Stimulated activated CD4-positive, alpha-beta T cell treated with anti-CD3 and anti-CD28 coated beads, Interleukin-4, amount 100 ng/mL, for 24 hours (primary cell): Measurements from ENCODE around the gene PPARD.
A peak's percentile ranks its signal among the peaks of the same experiment; 100 is the strongest.
"Not testable (repeated sequence)": the region's sequence is repeated elsewhere in the genome, so short reads cannot be mapped to it uniquely, and the experiment has no call there.

Source experiments
- DNase-seq: peaks from one replicate; pipeline ENCODE4 v3.0.0-alpha.2; 2020

Gene PPARD

DNA sequence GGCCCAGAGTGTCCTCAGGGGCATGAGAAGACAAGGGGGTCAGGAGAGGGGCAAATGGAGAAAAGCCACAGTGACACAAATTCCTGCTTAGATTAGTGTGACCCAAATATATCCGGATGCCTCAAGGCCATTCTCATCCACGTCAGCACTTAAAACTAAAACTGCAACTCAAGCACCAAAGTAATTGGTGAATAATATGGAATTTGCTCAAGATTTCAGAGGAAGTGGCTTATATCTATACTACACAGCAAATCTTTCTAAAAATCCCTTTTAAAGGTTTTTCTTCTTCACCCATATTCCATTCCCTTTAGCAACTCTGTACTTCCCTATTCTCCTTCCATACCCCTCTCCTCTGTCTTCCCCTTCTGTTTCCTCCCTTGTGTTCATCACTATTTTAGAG is 29.6 kb upstream of the PPARD start:
- DNase-seq, result no peak

DNA sequence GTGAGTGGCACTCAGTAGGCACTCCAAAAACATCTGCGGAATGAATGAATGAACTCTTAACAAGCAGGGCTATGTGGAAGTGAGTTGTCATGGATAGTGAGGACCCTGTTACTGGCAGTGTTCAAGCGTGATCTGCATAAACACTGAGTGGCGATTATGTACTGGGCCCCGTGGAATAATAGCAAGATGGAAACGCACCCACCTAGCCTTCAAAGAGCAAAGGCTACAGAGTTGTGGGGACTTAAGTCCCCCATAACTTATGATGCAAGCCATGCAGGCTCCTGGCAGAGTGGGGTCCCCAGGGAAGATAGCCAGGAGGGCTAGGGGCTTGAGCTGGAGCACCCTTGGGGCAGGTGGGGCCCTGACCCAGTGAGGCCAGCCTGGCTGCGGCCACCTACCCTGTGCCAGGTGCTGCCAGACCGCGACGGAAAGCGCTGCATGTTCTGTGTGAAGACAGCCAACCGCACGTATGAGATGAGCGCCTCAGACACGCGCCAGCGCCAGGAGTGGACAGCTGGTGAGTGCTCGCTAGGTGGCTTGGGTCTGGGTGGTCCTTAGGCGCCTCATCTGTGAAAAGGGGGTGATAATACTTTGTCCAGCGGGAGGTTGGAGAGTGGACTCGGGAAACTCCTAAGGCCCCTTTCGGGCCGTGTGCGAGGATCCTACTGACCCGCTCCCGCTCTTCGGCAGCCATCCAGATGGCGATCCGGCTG is 24.7 kb upstream of the PPARD start:
- no peak for DNase-seq

DNA sequence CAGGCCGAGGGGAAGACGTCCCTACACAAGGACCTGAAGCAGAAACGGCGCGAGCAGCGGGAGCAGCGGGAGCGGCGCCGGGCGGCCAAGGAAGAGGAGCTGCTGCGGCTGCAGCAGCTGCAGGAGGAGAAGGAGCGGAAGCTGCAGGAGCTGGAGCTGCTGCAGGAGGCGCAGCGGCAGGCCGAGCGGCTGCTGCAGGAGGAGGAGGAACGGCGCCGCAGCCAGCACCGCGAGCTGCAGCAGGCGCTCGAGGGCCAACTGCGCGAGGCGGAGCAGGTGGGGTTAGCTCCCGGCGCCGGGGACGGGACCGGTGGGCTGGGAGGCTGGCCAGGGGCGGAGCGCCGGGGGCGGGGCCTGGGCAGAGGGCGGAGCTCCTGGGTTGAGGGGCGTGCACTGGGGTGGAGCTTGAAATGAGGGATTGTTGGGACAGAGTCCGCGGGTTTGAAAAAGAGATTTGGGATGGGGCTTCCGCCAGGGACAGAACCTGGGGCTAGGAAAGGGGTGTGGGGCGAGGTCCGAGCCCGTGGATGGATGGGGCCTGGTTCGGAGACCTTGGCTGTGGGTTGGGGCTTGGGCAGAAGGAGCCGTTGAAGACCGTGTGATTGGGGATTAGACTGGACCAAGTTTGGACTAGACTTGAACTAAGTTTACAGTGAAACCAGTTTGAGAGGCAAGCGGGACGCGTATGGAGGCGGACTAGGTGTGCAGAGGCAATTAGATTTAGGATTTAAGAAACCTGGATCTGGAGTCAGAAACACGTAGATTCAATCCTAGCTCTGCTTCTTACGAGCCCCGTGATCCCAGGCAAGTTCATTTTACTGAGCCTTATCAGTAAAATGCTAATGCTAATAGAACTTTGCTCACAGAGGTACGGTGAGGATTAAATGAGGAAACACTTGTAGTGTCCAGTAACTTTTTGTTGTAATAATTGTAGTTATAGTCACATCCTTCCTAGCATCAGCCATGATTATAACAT is 23.9 kb upstream of the PPARD start:
- DNase-seq, result no peak

DNA sequence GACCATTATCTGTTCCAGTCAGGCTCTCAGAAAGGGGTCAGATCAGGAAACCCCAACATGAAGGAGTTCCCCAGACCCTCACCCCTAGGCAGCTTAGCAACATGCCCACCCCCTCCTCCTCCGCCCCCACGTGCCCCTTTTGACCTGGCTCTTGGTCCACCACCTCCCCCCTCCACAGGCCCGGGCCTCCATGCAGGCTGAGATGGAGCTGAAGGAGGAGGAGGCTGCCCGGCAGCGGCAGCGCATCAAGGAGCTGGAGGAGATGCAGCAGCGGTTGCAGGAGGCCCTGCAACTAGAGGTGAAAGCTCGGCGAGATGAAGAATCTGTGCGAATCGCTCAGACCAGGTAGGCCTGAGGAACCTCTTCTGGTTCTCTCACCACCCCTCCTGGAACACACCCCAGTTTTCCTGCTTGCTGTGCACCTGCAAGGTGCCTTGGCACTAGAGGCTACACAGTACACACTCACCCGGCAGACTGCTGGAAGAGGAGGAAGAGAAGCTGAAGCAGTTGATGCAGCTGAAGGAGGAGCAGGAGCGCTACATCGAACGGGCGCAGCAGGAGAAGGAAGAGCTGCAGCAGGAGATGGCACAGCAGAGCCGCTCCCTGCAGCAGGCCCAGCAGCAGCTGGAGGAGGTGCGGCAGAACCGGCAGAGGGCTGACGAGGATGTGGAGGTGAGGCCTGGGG is 22.9 kb upstream of the PPARD start:
- no peak for DNase-seq

DNA sequence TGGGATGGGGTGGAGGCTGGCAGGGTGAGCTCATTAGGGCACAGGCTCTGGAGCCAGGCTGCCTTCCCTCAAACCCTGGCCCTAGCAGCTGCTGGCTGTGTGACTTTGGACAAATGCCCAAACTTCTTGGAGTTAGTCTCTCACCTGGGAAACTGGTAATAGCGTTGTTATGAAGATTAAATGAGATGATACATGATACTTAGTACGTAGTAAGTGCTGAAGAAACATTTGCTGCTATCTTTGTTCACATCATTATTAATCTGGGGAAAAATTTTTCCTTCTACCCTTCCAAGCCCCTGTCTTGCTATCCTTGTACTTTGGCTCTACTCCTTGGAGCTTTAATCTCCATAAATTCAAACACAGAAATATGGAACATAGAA is 22.3 kb upstream of the PPARD start:
- no peak for DNase-seq

DNA sequence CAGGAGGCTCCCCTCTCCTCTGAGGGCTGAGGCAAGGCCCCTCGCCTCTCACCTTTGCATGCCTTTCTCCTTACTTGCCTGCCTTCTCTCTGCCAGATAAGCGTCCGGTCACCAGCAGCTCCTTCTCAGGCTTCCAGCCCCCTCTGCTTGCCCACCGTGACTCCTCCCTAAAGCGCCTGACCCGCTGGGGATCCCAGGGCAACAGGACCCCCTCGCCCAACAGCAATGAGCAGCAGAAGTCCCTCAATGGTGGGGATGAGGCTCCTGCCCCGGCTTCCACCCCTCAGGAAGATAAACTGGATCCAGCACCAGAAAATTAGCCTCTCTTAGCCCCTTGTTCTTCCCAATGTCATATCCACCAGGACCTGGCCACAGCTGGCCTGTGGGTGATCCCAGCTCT is 21.3 kb upstream of the PPARD start:
- no peak for DNase-seq

DNA sequence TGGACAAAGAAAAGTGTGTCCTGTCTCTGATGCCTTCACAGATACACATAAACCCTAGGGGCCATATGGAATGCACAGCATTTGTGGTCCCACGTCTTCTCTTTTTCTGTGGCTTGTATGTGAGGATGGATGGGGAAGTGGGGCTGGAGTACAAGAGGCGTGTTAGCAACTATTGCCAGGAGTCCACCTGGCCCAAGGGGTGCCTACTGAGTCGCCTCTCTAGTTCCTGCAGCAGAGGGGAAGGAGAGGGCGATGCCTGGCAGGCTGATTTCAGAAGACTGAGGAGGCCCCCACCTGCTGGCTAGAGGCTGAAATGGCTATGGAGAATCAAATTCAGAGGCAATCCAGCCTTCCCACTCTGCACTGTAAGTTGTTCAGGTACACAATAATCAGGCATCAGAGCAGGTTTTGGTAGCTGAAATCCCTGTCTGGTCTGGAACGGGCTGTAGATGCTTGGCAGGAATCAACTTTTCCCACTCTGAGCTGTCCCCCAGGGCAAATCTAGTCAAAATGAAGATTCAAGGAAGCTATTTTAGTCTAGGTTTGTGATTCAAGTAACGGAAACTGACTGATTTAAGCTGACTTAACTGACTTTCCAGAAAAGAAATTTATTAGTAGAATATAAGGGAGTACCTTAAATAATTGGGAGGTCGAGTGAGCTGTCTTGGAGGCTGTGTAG is 14.9 kb upstream of the PPARD start:
- peak; percentile 79 for DNase-seq

DNA sequence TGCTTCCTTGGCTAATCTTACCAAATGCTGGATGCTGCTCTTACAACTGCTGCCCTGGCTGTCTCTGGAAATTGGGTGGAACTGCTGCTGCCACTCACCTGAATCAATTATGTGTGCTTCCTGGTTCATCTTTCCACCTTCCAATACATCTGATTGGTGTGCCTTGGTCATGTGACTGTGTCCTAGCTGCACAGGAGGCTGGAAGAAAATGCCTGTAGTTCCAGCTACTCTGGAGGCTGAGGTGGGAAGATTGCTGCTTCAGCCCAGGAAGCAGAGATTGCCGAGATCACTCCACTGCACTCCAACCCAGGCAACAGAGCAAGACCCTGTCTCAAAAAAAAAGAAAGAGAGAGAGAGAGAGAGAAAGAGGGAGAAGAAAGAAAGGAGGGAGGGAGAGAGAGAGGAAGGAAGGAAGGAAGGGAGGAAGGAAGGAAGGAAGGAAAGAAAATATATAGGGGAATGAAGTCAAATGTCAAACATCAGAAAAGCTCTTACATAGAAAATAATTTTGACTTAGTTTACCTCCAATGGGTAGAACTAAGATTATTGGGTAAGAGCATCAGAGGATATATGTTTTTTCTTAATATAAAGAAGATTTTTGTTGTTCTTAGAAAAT is 14.1 kb upstream of the PPARD start:
- no peak for DNase-seq

DNA sequence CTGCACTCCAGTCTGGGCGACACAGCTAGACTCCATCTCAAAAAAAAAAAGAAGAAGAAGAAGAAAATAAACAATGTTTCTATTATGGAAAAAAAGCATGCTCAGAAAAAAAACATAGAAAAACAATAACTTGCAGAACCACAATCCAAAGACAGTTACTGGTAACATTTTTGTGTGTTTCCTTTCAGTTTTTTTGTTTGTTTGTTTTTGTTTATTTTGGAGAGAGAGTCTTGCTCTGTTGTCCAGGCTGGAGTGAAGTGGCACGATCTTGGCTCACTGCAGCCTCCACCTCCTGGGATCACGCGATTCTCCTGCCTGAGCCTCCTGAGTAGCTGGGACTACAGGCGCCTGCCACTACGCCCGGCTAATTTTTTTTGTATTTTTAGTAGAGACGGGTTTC is 13.4 kb upstream of the PPARD start:
- DNase-seq, result not testable (repeated sequence)

DNA sequence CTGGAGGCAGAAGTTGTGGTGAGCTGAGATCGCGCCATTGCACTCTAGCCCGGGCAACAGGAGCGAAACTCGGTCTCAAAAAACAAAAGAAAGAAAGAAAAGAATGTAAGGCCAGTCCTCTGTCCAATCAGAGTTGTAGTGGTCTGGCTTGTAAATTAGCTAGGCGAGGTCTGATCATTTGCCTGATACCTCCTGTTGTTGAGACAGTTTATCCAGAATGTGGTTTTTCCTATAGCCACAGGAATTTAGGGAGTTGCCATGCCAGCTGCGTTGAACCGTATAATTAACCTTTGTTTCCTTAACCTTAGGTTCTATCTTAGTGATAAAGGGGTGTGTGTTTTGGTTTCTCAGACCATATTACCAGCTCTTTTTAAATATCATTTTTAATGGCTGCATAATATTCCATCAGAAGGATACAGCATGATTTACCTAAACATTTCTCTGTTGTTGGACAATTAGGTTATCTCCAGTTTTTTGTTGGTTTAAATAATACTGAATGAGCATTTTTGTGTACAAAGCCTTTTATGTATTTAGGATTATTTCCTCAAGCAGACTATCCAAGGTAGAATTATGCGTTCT is 11.7 kb upstream of the PPARD start:
- no peak for DNase-seq

DNA sequence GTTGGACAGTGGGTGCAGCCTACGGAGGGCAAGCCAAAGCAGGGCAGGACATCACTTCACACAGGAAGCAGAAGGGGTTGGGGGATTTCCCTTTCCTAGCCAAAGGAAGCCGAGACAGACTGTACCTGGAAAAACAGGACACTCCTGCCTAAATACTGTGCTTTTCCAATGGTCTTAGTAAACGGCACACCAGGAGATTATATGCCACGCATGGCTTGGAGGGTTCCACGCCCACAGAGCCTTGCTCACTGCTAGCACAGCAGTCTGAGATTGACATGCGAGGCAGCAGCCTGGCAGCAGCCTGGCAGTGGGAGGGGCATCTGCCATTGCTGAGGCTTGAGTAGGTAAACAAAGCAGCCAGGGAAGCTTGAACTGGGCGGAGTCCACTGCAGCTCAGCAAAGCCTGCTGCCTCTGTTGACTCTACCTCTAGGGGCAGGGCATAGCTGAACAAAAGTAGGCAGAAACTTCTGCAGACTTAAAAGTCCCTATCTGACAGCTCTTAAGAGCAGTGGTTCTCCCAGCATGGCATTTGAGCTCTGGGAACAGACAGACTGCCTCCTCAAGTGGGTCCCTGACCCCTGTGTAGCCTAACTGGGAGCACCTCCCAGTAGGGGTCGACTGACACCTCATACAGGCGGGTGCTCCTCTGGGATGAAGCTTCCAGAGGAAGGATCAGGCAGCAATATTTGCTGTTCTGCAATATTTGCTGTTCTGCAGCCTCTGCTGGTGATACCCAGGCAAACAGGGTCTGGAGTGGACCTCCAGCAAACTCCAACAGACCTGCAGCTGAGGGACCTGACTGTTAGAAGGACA is 10.1 kb upstream of the PPARD start:
- DNase-seq, result peak; percentile 63

DNA sequence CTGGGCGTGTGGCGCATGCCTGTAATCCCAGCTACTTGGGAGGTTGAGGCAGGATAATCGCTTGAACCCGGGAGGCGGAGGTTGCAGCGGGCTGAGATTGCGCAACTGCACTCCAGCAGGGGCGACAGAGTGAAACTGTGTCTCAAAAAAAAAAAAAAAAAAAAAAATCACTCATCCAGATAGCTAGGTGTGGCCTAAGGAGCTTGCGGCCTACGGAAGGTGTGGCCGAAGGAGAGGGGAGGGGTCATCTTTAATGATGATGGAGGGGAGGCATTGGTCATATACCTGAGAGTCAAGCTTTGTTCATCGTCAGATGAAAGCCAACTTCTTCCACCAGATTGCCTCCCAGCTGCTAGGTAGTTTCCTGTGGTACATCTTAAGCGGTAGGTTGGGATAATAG is 801 bp upstream of the PPARD start:
- DNase-seq, result no peak

DNA sequence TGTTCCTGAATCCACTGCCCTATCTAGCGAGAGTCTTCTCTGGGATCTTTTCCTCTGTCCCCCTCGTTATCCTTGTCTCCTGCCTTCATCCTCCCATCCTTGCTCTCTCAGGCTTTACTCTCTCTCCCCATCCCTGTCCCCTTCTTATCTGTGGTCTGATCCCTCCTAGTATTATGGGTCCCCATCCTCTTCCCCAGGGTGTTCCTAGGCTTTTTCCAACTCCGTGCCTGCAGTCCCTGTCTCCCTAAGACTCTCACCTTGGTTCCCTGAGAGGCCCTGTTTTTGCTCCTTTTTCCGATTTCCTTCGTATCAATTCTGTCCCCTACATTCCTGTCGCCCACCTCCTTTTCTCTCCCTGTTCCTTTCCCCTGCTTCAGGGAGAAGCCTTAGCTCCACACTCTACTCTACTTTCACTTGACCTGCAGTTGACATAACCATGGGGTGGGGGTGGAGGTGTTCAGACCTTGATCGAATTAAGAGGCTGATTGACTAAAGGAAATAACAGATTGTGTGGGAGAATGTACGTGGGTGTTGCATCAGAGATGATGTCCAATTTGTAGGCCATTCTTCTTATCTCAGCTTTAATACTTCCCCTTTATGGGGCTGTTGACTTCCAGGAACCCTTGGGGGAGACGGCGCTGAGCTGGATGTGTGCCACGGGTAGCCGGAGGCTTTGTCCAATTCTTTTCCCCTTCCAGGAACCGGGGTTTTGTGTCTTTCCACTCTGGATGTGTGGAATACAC is 905 bp downstream of the PPARD start:
- no peak for DNase-seq

DNA sequence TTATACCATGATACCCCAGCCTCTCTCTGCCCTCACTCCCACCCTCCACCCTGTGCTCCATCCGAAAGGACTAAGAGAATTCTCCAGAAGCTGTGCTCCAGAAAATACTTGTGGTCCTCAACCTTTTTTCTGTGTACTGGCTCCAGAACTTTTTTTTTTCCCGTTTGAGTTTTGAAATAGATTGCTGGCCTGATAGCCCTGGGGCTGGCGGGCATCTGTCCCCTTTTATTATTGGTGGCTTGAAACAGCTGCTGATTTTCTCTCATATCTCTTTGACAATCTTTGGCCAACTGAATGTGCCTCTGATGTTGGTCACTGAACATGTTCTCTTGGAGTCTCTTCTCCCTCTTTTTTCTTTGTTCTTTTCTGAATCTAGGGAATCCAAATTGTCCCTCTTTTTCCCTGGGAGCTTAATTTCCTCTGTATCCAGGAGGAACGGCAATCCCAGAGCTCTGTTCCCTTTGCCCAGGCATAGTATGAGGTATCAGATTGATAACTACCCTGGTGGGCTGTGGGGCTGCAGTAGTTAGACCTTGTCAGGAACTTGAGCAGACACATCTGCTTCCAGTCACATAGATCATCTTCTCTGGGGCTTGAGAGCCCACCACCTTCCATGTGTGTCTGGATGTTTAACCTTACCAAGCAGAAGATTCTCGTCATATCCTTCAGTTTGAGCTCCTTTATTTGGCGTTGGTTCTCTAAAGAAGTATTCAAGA is 1.6 kb downstream of the PPARD start:
- no peak for DNase-seq

DNA sequence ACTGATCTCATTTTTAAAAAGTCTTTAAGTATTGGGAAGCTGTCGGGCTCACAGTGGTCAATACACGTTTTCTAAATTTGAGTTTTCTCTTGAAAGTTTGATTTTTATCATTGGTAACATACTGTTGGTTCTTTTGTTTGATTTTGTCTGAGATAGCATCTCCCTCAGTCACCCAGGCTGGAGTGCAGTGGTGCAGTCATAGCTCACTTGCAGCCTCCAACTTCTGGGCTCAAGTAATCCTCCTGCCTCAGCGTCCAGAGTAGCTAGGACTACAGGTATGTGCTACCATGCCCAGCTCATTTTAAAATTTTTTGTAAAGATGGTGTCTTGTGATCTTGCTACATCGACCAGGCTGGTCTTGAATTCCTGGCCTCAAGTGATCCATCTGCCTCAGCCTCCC is 9.1 kb downstream of the PPARD start:
- no peak for DNase-seq

DNA sequence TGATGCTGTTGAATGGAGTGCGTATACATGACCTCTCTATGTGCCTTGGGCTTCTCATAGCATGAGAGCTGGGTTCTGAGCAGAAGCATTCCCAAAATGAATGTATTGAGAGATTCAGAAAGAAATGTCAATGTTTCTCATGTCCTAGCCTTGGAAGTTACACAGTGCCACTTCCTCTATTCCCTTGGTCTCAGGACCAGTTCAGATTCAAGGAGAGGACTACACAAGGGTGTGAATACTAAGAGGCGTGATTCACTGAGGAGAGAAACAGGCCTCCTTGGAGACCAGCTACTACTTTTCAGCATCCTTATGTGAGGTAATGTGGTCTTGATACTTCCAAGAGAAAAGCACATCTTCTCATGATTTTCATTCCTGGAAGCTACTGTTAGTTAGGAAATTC is 10.4 kb downstream of the PPARD start:
- DNase-seq, result no peak

DNA sequence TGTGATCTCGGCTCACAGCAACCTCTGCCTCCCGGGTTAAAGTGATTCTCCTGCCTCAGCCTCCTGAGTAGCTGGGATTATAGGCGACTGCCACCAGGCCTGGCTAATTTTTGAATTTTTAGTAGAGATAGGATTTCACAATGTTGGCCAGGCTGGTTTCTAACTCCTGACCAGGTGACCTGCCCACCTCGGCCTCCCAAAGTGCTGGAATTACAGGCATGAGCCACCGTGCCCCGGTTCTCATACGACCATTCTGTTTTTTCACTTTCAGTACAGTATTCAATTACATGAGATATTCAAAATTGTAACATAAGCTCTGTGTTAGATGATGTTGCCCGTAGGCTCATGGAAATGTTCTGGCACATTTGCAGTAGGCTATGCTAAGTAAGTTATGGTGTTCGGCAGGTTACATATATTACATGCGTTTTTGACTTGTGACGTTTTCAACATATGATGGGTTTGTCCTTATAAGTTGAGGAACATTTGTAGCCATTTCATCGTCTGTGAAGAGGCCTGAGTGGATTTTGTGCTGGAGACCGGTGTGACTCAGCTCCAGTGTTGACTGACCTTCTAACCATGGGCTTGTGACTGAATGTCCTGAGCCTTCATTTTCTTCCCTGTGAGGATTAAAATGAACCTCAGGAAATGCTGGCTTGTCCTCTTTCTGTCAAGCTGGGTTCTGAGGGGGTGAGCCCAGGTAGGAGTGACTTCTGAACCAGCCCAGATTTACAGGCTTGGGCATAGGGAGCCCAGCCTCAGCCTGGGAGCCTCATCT is 12.2 kb downstream of the PPARD start:
- no peak for DNase-seq

DNA sequence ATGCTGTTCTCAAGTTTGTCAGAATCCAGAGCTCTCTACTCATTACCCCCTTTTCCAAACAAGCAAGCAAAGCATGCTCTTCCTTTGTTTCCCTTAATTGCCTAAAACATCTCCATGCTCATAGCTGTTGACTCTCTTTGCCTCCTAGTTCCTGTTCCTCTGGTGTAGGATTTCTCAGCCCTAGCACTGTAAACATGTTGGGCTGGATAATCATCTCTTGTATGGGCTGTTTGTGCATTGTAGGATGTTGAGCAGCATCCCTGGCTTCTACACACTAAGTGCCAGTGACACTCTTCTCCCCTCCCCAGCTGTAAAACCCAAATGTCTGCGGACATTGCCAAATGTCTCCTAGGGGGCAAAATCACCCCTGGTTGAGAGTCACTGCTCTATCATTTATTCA is 14.0 kb downstream of the PPARD start:
- no peak for DNase-seq

DNA sequence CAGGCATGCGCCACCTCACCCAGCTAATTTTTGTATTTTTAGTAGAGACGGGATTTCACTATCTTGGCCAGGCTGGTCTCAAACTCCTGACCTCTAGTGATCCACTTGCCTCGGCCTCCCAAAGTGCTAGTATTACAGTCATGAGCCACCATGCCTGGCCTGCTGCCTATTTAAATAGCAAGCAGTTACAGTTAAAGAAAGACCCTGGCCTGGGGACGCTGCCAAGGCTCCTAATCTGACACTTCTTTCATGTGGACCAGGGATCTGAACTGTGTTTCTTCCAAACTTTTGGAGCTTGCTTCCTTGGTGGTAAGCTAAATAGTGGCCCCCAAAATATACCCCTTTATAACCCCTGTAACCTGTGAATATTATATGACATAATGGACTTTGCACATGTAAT is 15.3 kb downstream of the PPARD start:
- DNase-seq, result no peak
